MM.1S (cell line): ENCODE data around the gene CYP19A1.

Experiments used
- DNase-seq: peaks from one replicate; pipeline ENCODE4 v3.0.0-alpha.2; 2015
- H2AFZ ChIP-seq: fragments of 300-600 bp; sonication (generic); 2 replicates; pipeline ENCODE4 v1.6.0; 2016; ENCODE audit warnings: antibody characterized with exemption, low read length
- H3F3A ChIP-seq: fragments of 300-600 bp; sonication (generic); 2 replicates; pipeline ENCODE4 v1.6.1; 2016; ENCODE audit warnings: mild to moderate bottlenecking, antibody characterized with exemption, low read length, moderate library complexity, mixed read lengths; ENCODE audit not compliant: insufficient read depth
- H3K27ac ChIP-seq: fragments of 300-600 bp; sonication (generic); 2 replicates; pipeline ENCODE4 v1.5.1; 2016; ENCODE audit warnings: mild to moderate bottlenecking, low read length
- H3K27me3 ChIP-seq: fragments of 300-600 bp; sonication (generic); replicated peaks from 2 replicates; pipeline ENCODE4 v1.6.0; 2016; ENCODE audit warnings: low read length; ENCODE audit not compliant: insufficient read depth
- H3K36me3 ChIP-seq: fragments of 300-600 bp; sonication (generic); replicated peaks from 2 replicates; pipeline ENCODE4 v1.6.1; 2016; ENCODE audit warnings: mild to moderate bottlenecking, low read length, mixed read lengths; ENCODE audit not compliant: insufficient read depth
- H3K4me1 ChIP-seq: fragments of 300-600 bp; sonication (generic); 2 replicates; pipeline ENCODE4 v1.6.1; 2016; ENCODE audit warnings: low read length, mixed read lengths
- H3K4me2 ChIP-seq: fragments of 300-600 bp; sonication (generic); 2 replicates; pipeline ENCODE4 v1.6.0; 2016; ENCODE audit warnings: low read depth, low read length
- H3K4me3 ChIP-seq: fragments of 300-600 bp; sonication (generic); 2 replicates; pipeline ENCODE4 v1.5.1; 2016; ENCODE audit warnings: low read length, mixed read lengths
- H3K79me2 ChIP-seq: fragments of 300-600 bp; sonication (generic); 2 replicates; pipeline ENCODE4 v1.6.1; 2016; ENCODE audit warnings: mixed run types, low read length, mixed read lengths
- H3K9ac ChIP-seq: fragments of 300-600 bp; sonication (generic); 2 replicates; pipeline ENCODE4 v1.6.1; 2016; ENCODE audit warnings: low read length, mixed read lengths
- H3K9me2 ChIP-seq: fragments of 300-600 bp; sonication (generic); replicated peaks from 2 replicates; pipeline ENCODE4 v1.6.1; 2016; ENCODE audit warnings: mild to moderate bottlenecking, low read length, mixed read lengths; ENCODE audit not compliant: insufficient read depth
- H3K9me3 ChIP-seq: fragments of 300-600 bp; sonication (generic); replicated peaks from 2 replicates; pipeline ENCODE4 v1.6.1; 2016; ENCODE audit warnings: mild to moderate bottlenecking, low read length, mixed read lengths; ENCODE audit not compliant: insufficient read depth
- H4K20me1 ChIP-seq: fragments of 300-600 bp; sonication (generic); 2 replicates; pipeline ENCODE4 v1.6.1; 2016; ENCODE audit warnings: mild to moderate bottlenecking, low read length, moderate library complexity, mixed read lengths; ENCODE audit not compliant: insufficient read depth
- CTCF ChIP-seq: fragments of 300-600 bp; sonication (generic); IDR thresholded peaks from 2 replicates; pipeline ENCODE4 v1.5.1; 2016; ENCODE audit warnings: antibody characterized with exemption, low read length, mixed read lengths
- EZH2 ChIP-seq: fragments of 300-600 bp; sonication (generic); optimal IDR thresholded peaks from 2 replicates; pipeline ENCODE3; 2017; ENCODE audit warnings: low read depth, mild to moderate bottlenecking, antibody characterized with exemption, low read length, mixed read lengths
- EZH2phosphoT487 ChIP-seq: fragments of 300-600 bp; sonication (generic); IDR thresholded peaks from 2 replicates; pipeline ENCODE4 v1.6.1; 2018; ENCODE audit warnings: antibody characterized with exemption, low read length

CYP19A1 gene

GRCh38 chr15:51335538-51336410, 2.6 kb downstream of the CYP19A1 start:
- Histone ChIP-seq H2AFZ (no peak overlapping the region), H3F3A (no peaks in the 10 kb centered on the region; the same call in 1 of the 2 replicates), H3K27me3 (peaks cover 16% of the 10 kb centered on the region; the same call in 1 of the 2 replicates), H3K4me2 (peak overlapping the region; percentile 32), H3K9me3 (no peaks in the 10 kb centered on the region), H4K20me1 (no peaks in the 10 kb centered on the region), H3K9me2 (no peaks in the 10 kb centered on the region), H3K4me1 (peaks cover 15% of the 10 kb centered on the region), H3K79me2 (no peaks in the 10 kb centered on the region), H3K4me3 (no peak overlapping the region), H3K9ac (no peak overlapping the region), H3K36me3 (no peaks in the 10 kb centered on the region), H3K27ac (no peak overlapping the region)
- TF ChIP-seq CTCF (no peak), EZH2phosphoT487 (no peak)
- DNase-seq, result peak; percentile 65

- H3K4me3 ChIP-seq, result no peak overlapping the region
- H3K9me3 ChIP-seq, result no peaks in the 10 kb centered on the region
- no peak overlapping the region for H3K9ac ChIP-seq
- H3F3A ChIP-seq, result no peaks in the 10 kb centered on the region; the same call in 1 of the 2 replicates
- peaks cover 15% of the 10 kb centered on the region for H3K4me1 ChIP-seq
- H3K9me2 ChIP-seq, result no peaks in the 10 kb centered on the region
- H4K20me1 ChIP-seq, result no peaks in the 10 kb centered on the region
- peak overlapping the region; percentile 32 for H3K4me2 ChIP-seq
- no peak overlapping the region for H2AFZ ChIP-seq
- H3K27ac ChIP-seq, result no peak overlapping the region
- TF ChIP-seq EZH2phosphoT487 (no peak), EZH2 (no peak), CTCF (no peak)
- peaks cover 16% of the 10 kb centered on the region; the same call in 1 of the 2 replicates for H3K27me3 ChIP-seq
- no peak for DNase-seq
- no peaks in the 10 kb centered on the region for H3K79me2 ChIP-seq
- H3K36me3 ChIP-seq, result no peaks in the 10 kb centered on the region
These were observed 3.3 kb downstream of the CYP19A1 start for GRCh38 chr15:51335087-51335486.

GRCh38 chr15:51334011-51334451, 4.4 kb downstream of the CYP19A1 start:
- DNase-seq, result no peak

More at GRCh38 chr15:51334011-51334451, 4.4 kb downstream of the CYP19A1 start:
- H3K36me3 ChIP-seq, result no peaks in the 10 kb centered on the region
- no peak overlapping the region for H3K27ac ChIP-seq
- H3K9me3 ChIP-seq, result no peaks in the 10 kb centered on the region
- no peaks in the 10 kb centered on the region for H3K9me2 ChIP-seq
- no peaks in the 10 kb centered on the region for H4K20me1 ChIP-seq
- no peak overlapping the region for H3K4me2 ChIP-seq
- H3K4me3 ChIP-seq, result no peak overlapping the region
- TF ChIP-seq CTCF, result no peak
- TF ChIP-seq EZH2, result no peak
- no peak for TF ChIP-seq EZH2phosphoT487
- no peaks in the 10 kb centered on the region; the same call in 1 of the 2 replicates for H3F3A ChIP-seq
- H3K79me2 ChIP-seq, result no peaks in the 10 kb centered on the region
- H3K9ac ChIP-seq, result no peak overlapping the region
- H3K4me1 ChIP-seq, result peaks cover 15% of the 10 kb centered on the region
- H2AFZ ChIP-seq, result no peak overlapping the region
- peaks cover 16% of the 10 kb centered on the region; the same call in 1 of the 2 replicates for H3K27me3 ChIP-seq
